Measurements from ENCODE around the gene MTHFS.
A peak's percentile ranks its signal among the peaks of the same experiment; 100 is the strongest.

MTHFS gene

DNA sequence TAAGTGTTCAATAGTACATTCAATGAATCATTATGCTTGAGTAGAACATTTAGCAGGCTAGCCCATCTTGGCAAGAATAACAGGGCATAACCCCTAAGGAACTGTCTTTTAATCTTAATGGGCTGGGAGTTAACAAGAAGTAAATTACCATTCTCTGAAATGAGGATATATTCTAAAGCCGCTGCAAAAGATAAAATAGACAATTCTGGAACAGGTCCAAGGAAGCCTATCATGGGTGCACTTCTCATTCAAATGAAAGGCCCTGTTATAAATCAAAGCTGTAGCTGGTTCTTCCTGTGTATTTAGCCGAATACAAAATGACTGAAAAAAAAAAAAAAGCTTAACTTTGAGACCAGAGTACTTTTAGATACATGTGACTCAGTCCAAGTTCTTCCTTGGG, 15.6 kb downstream of the MTHFS start:
- no peak for DNase-seq

DNA sequence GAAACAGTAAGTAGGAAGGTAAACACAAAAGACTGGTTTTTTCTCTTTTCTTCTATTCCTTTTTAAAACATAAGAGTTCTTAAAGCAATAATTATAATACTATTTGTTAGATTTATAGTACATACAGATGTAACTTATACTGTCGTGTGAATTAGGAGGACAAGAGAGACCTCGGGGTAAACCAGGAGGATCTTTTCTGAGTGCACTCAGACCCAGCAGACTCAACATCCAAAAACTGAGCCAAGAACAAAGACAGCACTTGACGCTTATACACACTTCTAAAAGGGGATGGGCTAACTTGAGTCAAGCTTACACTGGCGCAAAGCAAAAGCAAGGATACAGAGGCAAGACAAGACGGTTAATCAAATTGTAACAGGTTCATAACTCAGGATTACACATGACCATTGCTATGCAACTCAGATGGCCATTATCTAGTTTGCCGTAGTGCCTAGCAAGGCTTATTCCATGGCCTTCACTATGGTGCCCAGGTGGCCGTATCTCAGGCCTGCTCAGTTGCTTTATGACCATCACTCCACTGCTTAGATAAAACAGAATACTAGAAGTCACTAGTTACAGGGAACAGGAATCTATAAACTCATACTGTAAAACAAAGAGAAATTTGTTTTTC, 18.6 kb downstream of the MTHFS start:
- DNase-seq: no peak

DNA sequence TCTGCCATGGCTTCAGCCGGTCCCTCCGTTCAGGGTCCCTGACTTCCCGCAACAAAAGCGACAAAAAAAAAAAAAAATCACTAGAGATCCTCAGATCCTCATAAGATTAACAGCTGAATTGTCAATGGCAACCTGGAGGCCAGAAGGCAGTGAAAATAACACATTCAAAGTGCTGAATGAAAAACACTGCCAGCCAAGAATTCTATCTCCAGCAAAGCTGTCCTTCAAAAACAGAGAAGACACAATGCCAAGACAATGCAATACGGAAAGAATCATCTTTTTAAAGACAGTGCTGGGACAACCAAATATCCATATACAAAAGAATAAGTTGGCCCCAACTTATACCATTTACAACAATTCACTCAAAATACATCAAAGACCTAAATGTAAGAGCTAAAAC, 21.6 kb downstream of the MTHFS start:
- DNase-seq: no peak

DNA sequence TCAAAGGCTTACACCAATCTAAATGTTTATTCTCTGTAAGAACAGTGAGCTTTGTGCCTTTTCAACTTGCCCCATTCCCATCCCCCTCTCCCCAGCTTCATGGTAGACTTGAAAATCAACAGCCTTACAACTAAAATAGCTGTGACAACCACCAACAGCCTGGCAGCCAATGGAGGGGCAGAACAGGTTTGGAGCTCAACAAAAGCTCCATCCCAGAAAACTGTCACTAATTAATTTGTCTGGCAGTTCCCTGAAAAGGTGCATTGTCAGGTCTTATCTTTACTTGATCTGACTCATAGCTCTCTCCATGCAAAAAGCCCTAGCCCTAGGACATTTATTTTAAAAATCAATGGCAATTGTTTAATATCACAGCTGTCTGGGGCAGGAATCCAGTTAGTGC, 22.6 kb downstream of the MTHFS start:
- no peak for DNase-seq

DNA sequence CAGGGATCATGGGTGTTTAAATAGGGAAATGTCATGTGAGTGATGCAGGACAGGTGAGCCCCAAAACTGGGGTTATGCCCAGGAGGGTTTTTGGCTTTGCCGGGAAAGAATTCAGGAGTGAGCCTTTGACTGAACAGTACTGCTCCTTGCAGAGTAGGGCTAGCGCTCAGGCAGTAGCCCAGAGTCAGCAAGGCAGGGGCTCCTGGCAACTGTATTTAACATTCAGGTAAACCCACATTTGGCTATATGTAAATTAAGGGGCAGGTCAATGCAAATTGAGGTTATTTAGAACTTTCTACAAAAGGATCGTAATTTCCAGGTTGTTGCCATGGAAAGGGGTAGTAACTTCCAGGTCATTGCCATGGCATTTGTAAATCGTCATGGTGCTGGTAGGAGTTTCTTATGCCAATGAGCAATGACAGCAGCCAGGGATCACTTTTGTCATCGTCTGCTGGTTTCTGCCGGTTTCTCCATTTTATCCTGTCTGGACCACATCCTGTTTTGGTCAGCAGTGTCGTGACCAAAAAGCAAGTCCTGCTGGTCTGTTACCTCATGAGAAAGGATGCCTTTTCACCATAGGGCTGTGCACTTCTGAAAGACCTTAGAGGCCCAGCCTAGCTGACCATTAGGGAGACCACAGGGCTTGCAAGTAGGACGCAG, 24.3 kb downstream of the MTHFS start:
- DNase-seq: no peak

DNA sequence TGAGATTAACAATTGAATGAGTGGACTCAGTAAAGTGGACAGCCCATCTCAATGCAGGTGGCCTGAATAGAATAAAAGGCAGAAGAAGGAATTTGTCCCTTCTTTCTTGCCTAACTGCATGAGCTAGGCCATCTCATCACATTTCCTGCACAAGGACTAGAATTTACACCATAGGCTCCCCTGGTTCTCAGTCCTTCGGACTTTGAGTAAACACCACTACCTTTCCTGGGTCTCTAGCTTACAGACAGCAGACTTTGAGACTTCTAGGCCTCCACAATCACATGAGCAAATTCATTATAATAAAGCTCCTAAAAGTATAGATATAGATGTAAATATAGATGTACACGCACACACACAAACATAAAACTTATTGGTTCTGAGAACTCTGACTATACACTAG, 28.3 kb downstream of the MTHFS start:
- no peak for DNase-seq

DNA sequence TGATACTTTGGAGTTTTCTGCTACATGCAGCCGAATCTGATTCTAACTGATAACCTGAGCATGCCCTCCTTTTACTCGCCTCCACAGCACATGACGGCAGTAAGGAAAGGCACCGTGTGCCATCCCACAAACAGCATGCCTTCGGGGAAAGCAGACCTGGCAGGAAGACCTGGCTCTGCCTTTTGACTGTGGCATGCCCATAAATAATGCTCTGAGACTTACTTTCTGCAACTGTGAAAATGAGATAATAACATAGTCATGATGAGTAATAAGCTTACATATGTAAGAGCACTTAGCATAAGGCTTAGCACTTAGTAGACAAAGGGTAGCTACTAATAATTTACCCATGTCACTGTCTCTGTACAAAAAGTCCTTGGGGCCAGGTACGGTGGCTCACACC, 32.9 kb downstream of the MTHFS start:
- no peak for DNase-seq

DNA sequence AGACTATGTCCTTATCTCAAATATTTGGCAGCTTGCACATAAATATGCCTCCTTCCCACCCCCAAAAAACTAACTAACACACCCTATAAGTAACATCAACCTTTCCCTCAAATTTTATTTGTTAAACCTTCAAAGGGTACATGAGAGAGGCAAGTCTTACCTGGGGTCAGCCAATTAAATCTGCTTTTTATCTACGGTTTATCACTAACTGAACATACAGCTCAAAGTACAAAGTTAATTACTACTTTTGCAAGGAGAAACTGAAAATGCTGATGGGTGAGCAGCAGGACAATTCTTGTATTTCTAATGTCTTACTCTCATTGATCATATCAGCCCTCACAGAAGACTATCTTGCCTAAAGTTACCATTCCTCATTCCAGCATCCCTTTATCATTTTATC, 34.6 kb downstream of the MTHFS start:
- DNase-seq: no peak

DNA sequence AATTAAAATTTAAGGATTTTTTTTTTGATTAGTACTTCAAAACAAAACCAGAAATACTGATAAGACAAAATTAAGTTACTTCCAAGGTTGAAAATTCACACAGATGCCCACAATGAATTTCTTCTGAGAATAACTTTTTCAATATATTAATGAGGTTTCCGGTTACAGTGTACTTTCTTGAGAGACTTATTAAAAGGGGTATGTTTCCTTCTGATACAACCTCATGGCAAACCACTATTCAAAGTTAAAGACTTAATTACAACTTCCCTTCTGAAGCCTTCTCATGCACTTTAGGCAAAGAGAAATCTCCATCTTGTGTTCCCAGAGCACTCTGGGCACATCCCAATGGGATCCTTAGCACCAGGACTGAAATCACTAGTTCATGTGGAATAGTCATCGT, 36.2 kb downstream of the MTHFS start:
- DNase-seq: no peak

DNA sequence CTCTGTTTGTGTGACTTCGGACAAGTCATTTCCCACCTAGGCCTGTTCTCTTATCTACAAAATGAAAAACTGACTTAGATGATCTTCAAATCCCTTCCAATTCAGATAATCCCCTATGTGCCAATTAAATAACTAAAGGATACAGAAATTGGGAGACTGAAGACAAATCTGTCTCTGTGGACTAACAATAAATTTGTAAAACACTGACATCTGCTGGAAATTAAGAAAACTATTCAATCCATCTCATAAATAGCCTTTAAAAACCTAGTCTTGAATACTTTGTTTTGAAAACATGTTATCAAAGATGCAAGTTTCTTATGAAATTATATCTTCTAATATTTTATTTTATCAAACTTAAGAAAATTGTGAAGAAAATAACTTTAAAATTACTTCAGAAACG, 38.3 kb downstream of the MTHFS start:
- DNase-seq: no peak

DNA sequence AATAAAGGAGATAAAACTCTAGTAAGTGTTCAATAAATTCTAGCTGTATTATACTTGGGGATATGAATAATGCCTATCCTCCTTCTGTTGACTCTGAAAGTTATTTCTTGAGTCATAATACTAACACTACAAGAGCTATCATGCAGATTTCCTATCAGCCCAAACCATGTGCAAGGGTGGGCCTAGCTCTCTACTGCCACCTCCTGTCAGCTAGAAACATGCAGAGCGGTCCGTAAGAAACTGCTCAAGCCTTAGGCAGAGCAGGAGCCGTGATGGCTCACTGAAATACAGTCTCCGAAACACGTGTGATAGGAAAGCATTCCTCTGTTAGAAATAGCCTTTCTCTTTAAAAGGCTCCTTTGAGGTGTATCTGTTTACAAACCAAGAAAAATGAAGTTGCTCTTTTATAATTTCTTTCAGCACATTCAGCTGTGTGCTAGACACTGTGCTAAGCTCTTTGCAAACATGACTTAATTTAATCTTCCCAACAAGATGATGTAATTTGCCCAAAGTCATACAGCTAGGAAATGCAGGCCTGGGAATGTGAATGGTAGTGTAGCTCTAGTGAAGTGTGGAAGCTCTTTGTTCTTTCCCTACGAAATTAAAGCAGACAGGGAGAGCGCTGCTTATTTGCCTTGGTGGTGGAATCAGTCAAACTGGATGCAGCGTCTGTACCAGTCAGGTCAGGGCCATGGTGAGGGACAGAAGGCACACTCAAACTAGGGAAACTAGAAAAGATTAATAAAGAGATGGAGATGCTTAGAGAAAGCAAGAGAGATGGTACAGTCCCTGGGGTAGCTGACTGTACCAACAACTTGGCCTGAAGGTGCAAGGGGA, 43.1 kb downstream of the MTHFS start:
- DNase-seq: peak in 48 of 56 donors; percentile 2 to 79 (median 32)

DNA sequence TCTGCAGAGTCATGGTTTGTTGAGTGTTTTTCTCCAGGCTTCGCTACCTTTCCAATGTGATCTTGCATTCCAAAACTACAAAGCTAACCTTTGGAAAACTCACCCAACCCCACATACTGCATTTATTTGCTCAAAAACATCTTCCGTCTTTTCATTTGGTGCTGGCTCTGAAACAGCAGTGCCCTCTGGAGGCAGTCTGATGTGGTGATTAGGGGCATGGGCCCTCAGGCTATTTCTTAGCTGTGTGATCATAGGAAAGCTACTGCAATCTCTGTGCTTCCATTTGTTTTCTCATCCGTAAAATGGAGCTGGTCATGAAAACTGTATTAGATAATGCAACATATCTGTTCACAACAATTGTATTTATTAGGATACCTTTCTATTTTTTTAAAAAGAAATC, 47.0 kb downstream of the MTHFS start:
- peak in 23 of 56 donors; percentile 1 to 67 (median 7) for DNase-seq

DNA sequence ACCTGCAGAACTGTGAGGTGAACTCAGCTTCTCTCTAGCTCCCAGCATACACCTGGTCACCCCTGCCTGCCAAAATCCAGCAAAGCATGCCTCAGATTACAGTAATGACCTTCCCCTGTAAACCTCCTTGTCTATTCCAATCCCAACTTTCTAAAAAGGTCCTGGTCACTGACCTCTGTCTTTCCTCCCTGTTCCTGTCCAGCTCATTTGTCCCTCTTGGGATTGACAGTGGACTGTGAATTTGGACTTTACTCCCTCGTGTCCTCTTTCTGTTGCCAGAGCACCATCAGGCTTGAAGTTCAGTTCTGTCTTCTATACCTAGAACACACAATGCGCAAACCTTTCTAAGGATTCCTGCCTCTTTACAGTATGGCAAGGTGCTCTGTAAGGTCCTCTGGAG, 50.3 kb downstream of the MTHFS start:
- DNase-seq: no peak

DNA sequence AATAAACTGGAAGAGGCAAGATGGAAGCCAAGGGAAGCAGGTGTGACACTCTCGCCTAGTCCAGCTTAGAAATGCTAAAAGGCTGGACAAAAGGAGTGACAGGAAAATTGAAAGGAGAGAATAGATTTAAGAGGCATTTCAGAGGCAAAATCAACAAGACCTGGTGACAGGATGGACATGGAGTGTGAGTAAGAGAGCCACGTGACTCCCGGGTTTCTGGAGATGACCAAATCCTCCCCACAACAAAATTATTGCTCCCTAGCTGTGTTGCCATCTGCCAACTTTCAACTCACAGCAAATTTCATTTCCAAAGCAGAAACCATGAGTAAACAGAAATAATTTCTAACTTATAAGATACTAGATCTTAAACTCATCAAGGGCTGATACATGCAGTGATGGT, 52.6 kb downstream of the MTHFS start:
- no peak for DNase-seq

DNA sequence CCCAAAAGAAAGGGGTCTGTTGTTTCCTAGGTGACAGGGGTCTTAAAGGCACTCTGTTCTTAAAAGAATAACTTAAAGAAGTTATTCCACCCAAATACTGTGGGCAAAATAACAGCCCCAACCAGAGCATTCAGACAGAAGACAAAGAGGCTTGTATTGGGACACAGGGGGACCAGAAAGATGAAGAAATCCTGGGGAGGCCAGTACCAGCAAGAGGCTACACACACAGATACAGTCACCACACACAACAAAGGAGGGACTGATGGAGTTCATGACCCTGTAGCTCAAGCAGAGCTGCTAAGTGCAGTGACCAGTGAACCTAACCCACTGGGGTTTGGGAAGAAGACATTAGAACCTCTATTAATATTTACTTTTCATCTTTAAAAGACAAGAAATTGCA, 59.0 kb downstream of the MTHFS start:
- no peak for DNase-seq

DNA sequence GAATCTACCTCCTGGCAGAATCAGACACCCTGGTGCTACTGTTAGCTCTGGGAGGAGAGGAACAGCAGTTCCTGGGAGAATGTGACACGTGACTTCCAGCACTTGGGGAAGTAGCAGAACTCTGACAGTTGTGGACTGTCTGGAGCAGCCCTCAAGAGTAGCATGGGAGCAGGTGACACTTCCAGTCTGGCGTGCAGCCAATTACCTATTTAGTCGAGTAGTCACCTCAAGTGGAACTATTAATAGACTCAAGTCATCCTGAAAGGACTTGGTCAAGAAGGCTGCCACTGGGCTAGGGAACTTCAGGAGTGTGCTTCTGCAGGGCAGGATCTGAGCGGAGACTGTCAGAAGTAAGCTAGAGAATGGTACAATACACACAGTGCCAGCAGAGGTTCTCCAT, 62.3 kb downstream of the MTHFS start:
- peak in 1 of 56 donors; percentile 4 for DNase-seq

DNA sequence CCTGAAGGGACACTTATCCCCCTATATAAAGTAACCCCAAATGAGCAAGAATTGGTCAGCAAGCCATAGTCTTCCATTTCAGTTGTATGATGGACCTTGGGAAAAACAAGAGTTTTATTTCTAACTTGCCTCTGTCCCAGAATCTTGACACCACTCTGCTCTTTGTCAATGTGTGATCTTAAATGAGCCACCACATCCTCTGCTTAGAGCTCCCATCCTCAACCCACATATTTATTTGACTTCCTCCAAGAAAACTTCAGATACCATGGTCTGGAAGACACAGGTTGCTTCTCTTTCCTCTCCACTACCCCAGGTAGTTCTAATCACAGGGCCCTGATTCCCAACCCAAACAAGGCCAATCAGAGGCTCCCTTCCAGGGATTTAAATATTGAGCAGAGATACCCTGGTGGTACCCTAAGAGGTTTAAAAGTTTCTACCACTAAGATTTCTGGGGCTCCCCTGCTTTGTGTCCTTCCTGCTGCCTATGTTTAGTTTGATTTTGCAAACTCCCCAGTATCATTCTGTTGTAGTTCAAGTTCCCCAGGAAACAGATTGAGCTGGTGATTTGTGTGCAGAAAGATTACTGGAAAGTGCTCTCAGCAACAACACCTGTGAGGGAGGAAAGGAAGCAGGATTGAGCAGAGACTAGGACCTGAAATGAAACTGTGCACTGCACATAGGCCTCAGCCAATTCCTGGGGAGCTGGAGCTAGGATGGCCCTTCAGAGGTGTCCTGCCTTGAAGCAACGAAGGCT, 64.3 kb downstream of the MTHFS start:
- no peak for DNase-seq

DNA sequence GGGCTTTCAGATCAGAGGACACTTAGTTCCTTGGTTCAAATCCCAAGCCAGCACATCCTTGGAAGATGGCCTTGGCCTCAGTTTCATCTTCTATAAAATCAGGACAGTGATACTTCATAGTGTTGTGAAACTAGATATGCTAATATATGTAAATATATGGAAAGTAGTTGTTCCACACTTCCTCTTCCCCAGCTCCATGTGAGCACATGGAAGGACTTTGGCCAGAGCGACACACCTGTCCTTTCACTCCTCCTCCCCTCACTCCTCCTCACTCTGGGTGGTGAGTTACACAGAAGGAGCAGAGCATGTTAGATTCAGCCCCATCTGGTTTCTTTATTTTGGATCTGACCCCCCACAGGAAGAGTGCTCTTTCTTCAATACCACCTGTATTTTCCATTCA, 65.2 kb downstream of the MTHFS start:
- no peak for DNase-seq

DNA sequence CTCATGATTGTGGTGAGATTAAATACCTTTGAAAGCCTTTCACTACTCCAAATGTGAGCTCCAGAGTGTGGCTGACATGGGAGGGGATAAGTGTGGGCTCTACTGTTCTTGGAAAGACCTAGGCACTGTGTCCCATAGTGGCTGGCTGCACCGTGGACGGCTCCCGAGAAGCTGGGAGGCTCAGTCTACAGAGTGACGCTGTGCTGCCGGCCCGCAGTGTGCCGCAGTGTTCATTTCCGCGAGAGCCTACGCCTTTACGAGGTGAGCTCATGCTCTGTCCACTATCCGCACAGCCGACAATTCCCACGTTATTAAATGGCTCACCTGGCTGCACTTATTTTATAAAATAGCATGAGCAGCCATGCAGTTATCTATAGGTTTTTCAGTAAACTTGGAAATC, 66.9 kb downstream of the MTHFS start:
- DNase-seq: no peak

DNA sequence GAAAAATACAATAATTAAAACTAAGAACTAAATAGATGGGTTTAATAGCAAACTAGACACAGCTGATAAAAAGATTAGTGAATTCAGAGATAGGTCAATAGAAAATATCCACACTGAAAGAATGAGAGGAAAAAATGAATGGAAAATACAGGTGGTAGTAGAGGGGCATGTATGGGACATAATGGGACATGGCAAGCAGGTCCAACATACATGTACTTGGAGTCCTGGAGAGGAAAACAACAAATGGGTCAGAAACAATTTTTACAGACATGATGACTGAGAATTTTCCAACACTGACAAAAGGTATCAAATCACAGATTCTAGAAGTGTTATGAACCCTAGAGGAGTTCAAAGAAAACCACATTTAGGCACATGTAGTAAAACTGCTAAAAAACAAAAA, 68.4 kb downstream of the MTHFS start:
- no peak for DNase-seq

DNA sequence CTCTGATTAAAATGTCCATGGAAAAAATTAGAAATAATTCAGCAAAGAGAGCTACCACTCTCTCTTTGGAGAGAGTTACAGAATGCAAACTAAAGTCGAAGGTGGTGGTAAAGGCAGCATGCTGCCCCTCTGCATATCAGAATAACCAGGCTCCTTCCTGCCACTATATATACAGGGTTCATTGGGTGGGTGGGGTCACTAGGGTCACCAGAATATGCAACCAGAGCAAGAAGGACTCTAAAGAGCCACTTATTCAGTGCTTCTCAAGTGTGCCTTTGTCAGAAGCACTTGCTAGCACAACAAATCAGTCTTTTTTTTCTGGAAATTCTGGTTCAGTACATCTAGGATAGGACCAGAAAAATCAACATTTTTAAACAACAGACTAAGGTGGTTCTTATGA, 70.0 kb downstream of the MTHFS start:
- DNase-seq: no peak

DNA sequence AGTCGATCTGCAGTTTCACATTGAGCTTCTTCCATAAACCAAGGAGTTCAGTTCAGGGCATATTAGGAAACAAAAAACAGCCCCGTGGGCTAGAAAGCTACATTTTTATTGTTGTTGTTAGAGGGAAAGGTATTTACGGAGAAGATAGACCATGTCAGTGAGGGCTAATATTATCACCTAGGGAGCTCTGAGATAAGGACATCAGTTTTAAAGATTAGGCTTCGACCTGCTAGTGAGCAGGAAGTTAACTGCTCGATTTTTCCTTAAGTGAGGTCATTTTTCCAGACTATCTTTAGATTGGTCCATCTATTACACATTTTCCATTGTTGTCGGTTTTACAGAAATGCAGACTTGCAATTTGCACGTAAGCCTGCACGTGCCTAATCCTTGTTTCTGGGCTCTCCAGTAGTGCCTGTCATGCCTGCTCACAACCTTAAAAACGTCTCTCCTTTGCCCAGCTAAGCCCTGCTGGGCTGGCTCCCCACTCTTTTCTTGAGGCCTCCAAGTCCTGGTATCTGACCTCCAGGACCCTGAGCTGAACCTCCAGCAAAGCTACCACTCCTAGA, 72.6 kb downstream of the MTHFS start:
- DNase-seq: no peak
